Fibroblast of mammary gland (primary cell): Measurements from ENCODE around the gene ZHX3.
A peak's percentile ranks its signal among the peaks of the same experiment; 100 is the strongest.

Experiments
- DNase-seq: peaks from one replicate; pipeline ENCODE4 v3.0.0-alpha.2; 2010; ENCODE audit warnings: low read depth
- H3K4me3 ChIP-seq: 2 replicates; pipeline ENCODE4 v1.5.1; 2011; ENCODE audit warnings: low read depth, mild to moderate bottlenecking, low read length, moderate library complexity; ENCODE audit not compliant: control insufficient read depth
- TF ChIP-seq, protein P1 (sequence below): conservative IDR thresholded peaks from 2 replicates; pipeline ENCODE4 v1.5.1; 2011; ENCODE audit warnings: low read depth, low read length, inconsistent platforms; ENCODE audit not compliant: control insufficient read depth, insufficient read depth

Gene ZHX3

DNA sequence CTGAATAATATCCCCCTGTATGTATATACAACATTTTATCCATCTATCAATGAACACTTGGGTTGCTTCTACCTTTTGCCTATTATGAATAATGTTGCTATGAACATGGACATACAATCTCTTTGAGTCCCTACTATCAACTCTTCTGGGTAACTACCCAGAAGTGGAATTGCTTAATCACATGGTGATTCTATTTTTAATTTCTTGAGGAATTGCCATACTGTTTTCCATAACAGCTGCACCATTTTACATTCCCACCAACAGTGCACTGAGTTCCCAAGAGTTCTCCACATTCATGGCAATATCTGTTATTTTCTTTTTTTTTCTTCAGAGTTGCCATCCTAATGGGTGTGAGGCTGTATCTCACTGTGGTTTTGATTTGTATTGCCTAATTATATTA, 88.3 kb downstream of the ZHX3 start:
- TF ChIP-seq, protein P1, sequence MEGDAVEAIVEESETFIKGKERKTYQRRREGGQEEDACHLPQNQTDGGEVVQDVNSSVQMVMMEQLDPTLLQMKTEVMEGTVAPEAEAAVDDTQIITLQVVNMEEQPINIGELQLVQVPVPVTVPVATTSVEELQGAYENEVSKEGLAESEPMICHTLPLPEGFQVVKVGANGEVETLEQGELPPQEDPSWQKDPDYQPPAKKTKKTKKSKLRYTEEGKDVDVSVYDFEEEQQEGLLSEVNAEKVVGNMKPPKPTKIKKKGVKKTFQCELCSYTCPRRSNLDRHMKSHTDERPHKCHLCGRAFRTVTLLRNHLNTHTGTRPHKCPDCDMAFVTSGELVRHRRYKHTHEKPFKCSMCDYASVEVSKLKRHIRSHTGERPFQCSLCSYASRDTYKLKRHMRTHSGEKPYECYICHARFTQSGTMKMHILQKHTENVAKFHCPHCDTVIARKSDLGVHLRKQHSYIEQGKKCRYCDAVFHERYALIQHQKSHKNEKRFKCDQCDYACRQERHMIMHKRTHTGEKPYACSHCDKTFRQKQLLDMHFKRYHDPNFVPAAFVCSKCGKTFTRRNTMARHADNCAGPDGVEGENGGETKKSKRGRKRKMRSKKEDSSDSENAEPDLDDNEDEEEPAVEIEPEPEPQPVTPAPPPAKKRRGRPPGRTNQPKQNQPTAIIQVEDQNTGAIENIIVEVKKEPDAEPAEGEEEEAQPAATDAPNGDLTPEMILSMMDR, result no peak
- H3K4me3 ChIP-seq, result no peak overlapping the region
- DNase-seq, result no peak

GRCh38 chr20:41228858-41229257, 88.7 kb downstream of the ZHX3 start:
- TF ChIP-seq, protein P1, result no peak
- peak; percentile 16 for DNase-seq
- H3K4me3 ChIP-seq, result no peak overlapping the region

DNA sequence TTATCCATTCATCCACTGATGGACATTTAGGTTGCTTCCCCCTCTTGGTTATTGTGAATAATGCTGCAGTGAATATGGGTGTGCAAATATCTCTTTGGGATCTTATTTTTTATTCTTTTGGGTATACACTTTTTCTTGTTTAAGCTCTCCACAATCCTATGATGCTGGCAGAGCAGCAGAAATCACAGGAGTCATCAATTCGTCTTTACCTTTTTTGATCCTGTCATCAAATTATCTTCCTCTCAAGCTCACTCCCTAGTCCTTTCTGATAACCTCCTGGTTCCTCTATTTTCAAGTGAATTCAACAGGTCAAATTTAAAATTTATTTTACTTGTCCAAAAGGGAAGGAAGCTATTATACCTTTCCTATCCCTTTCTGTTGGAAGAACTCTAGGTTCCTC, 91.1 kb downstream of the ZHX3 start:
- DNase-seq, result no peak
- TF ChIP-seq, protein P1, result no peak
- no peak overlapping the region for H3K4me3 ChIP-seq

GRCh38 chr20:41225091-41225490, 92.4 kb downstream of the ZHX3 start:
- TF ChIP-seq, protein P1, result no peak
- no peak overlapping the region for H3K4me3 ChIP-seq
- no peak for DNase-seq

DNA sequence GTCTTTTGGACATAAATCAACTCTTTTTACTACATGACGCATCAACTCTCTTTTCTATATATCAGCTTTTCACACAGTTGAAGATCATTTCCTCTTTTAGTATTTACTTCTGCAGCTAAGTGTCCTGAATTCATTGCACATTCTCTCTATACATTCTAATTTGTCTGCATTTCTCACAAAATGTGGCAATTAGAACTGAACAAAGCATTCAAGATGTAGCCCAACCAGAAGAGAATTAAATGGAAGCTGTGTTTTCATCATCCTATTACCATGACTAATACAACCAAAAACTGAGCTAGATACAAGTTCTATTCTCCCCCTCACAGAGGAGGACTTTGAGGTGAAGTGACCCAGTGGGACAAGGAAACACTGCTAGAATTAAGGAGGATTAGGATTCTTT, 93.2 kb downstream of the ZHX3 start:
- TF ChIP-seq, protein P1, result no peak
- H3K4me3 ChIP-seq, result no peak overlapping the region
- no peak for DNase-seq

DNA sequence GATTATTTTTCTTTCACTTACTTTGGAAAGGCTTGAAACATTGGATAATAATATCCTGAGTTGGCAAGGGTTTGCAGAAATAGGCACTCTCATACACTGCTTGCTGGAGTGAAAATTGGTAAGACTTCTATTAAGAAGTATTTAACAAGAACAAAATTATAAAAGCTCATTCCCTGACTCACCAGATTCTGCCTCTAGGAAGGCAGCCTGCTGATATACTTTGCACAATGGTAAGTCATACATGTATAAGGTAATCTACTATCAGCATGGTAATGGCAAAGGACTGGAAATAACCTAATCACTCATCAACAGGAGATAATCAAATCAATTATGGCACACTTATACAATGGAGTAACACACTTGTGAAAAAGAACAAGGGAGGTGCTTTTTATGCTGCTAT, 94.4 kb downstream of the ZHX3 start:
- no peak overlapping the region for H3K4me3 ChIP-seq
- DNase-seq, result peak; percentile 47
- TF ChIP-seq, protein P1, result no peak

DNA sequence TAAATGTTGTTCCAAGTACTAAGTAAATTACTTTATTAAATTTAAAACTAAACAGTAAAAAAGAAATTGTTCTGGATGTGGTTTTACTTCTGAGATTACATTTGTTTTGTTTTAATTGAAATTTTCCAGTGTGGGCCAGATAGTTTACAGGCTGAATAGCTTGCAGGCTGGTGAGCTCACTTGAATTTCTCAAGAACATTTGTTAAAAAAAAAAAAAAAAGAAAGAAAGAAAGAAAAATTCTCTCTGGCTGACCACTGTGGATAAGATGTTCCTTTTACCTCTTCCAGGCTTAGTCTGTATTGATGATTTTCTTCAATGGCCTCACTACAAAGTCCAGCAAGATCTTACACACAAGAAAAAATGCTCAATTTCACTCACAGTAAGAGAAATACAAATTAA, 94.8 kb downstream of the ZHX3 start:
- DNase-seq, result peak; percentile 36
- no peak overlapping the region for H3K4me3 ChIP-seq

More for the DNA sequence above, 94.8 kb downstream of the ZHX3 start:
- TF ChIP-seq, protein P1, result no peak
